Muscle of back (tissue), 13 donors: Measurements from ENCODE around the gene THOC3. TPM values are rescaled to one million over a fixed set of nuclear protein-coding genes. Genes with fewer than 3 reads are reported as not detected.
"Not testable (repeated sequence)": the region's sequence is repeated elsewhere in the genome, so short reads cannot be mapped to it uniquely, and the experiment has no call there.

ENCODE experiments used
- DNase-seq, 3 donors: peaks; one replicate each; pipeline versions ENCODE4 v3.0.0 to v3.0.0-alpha.2; 2013
- long read RNA-seq, 9 donors: transcript quantifications; one replicate each; lab custom pipeline, GENCODE V29; 2026
- polyA plus RNA-seq, 10 donors: library from polyadenylated mRNA; unstranded; fragments of 120-200 nt; gene quantifications; one replicate each; pipeline ENCODE4 v1.2.1, GENCODE V29; 2013; ENCODE audit not compliant: insufficient read length in 10 of 10

The THOC3 gene, protein sequence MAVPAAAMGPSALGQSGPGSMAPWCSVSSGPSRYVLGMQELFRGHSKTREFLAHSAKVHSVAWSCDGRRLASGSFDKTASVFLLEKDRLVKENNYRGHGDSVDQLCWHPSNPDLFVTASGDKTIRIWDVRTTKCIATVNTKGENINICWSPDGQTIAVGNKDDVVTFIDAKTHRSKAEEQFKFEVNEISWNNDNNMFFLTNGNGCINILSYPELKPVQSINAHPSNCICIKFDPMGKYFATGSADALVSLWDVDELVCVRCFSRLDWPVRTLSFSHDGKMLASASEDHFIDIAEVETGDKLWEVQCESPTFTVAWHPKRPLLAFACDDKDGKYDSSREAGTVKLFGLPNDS
- polyA plus RNA-seq, result 10 to 100 TPM; 10.4 to 33.6 (median 21.0) TPM
- long read RNA-seq, donor 1, transcript THOC3-201 (6 exons, 1,589 nt), result major isoform, 14 of 14 reads
- long read RNA-seq, donor 1, partial matches to known transcripts, result 0 of 14 reads
- long read RNA-seq, donor 1, other reads (novel, unspliced or antisense), result 0 of 14 reads
- long read RNA-seq, donor 2, transcript THOC3-201 (6 exons, 1,589 nt), result major isoform, 10 of 10 reads
- long read RNA-seq, donor 2, partial matches to known transcripts, result 0 of 10 reads
- long read RNA-seq, donor 2, other reads (novel, unspliced or antisense), result 0 of 10 reads
- long read RNA-seq, donor 3, result 0 reads
- long read RNA-seq, donor 4, transcript THOC3-201 (6 exons, 1,589 nt), result major isoform, 9 of 9 reads
- long read RNA-seq, donor 4, partial matches to known transcripts, result 0 of 9 reads
- long read RNA-seq, donor 4, other reads (novel, unspliced or antisense), result 0 of 9 reads
- long read RNA-seq, donor 5, transcript THOC3-201 (6 exons, 1,589 nt), result major isoform, 9 of 10 reads
- long read RNA-seq, donor 5, partial matches to known transcripts, result 0 of 10 reads
- long read RNA-seq, donor 5, other reads (novel, unspliced or antisense), result 0 of 10 reads
- long read RNA-seq, donor 6, transcript THOC3-201 (6 exons, 1,589 nt), result major isoform, 12 of 12 reads
- long read RNA-seq, donor 6, partial matches to known transcripts, result 0 of 12 reads
- long read RNA-seq, donor 6, other reads (novel, unspliced or antisense), result 0 of 12 reads
- long read RNA-seq, donor 7, transcript THOC3-201 (6 exons, 1,589 nt), result major isoform, 11 of 12 reads
- long read RNA-seq, donor 7, partial matches to known transcripts, result 0 of 12 reads
- long read RNA-seq, donor 7, other reads (novel, unspliced or antisense), result 0 of 12 reads
- long read RNA-seq, donor 8, transcript THOC3-201 (6 exons, 1,589 nt), result major isoform, 9 of 10 reads
- long read RNA-seq, donor 8, partial matches to known transcripts, result 0 of 10 reads
- long read RNA-seq, donor 8, other reads (novel, unspliced or antisense), result 0 of 10 reads
- long read RNA-seq, donor 9, partial matches to known transcripts, result 0 of 2 reads
- long read RNA-seq, donor 9, other reads (novel, unspliced or antisense), result 0 of 2 reads

- DNase-seq, result peak; percentile 73 to 94 (median 93)
Observed at GRCh38 chr5:175967471-175968372, at the start of gene THOC3. THOC3 (minus strand) TSS chr5:175968315; CDS start chr5:175968208, 107 bp downstream.

GRCh38 chr5:176017324-176017723 lies 49.2 kb upstream of the THOC3 start:
- DNase-seq, result not testable (repeated sequence)

DNA sequence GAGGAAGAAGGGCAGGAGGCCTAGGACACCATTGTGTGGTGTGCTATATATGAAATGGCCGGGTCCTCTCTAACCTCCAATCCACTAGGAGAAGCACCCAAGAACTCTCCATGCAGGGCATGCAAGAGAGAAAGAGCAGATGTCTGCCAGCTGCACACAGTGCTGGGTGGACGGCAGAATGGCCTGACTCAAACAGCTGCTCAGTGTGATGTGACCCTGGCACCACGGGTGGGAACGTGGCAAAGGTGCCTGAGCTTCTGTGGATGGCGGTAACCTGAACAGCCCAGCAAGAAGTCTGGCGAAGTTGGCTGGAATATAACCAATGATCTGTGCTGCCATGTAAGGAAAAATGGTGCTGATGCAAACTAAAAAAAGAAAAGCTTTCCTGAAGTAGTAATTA lies 46.2 kb upstream of the THOC3 start:
- not testable (repeated sequence) for DNase-seq

GRCh38 chr5:176011088-176011487 lies 43.0 kb upstream of the THOC3 start:
- not testable (repeated sequence) for DNase-seq

DNA sequence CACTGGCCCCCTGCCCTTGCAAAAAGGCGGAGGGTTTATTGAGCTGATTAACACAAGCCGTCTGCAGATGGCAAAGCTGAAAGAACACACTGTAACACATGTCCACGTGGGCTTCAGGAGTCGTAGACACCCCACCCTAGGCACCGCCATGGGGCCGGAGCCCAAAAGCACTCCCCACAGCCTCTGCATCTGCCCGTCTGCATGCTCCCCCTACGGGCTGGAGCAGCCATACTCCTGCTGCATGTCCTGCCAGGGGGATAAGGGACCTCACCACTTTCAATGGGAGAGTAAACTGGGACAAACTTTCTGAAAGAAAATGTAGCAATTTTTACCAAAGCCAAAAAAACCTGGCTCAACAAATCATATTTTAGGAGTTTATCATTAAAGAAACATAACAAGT lies 42.1 kb upstream of the THOC3 start:
- DNase-seq, result not testable (repeated sequence)

- not testable (repeated sequence) for DNase-seq
Observed at GRCh38 chr5:176007220-176007619, 39.1 kb upstream of the THOC3 start.

DNA sequence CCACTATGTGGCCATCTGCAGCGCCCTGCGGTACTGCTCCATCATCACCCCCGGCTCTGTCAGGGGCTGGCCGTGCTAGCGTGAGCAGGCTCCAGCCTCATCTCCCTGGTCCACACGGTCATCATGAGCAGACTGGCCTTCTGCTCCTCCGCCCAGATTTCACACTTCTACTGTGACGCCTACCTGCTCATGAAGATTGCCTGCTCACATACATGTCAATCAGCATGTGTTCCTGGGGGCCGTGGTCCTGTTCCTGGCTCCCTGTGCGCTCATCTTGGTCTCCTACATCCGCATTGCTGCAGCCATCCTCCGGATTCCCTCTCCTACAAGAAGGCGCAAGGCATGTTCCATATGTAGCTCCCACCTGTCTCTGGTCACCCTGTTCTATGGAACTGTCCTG lies 38.7 kb upstream of the THOC3 start:
- not testable (repeated sequence) for DNase-seq

DNA sequence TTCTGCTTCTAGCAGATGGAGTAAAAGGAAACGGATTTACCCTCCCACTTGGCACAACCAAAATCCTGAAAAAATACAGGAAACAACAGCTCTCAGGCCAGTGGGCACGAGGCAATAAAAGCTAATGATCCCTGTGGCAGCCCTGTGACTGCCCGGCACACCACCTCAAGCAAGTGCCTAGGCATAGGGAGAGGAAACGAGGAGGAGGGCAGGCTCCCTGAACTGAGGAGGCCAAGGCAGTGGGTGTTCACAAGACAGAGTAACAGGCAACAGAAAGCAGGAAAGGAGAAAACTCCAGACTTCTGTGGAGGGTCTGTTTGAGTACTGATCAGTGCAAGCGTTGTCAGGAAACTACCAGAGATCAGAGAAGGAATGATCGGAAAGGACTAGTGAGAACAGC lies 29.9 kb upstream of the THOC3 start:
- DNase-seq, result not testable (repeated sequence)

DNA sequence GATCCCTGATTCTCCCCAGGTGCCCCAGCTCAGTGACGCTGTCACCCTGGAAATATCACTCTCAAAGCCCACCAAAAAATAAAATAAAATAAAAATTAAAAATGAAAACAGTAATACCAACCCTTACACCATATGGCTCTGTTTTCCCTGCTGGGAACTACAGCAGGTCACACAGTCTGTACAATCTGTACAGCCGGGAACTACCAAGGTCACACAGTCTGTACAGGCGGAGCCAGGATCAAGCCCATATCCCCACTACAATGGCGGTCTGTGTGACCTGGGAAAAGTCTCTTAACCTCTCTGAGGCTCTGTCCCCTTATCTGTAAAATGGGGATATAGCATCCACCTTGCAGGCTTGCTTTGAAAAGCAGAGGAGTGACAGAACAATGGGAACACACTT lies 29.4 kb upstream of the THOC3 start:
- DNase-seq, result not testable (repeated sequence)

GRCh38 chr5:175996791-175997190 lies 28.7 kb upstream of the THOC3 start:
- DNase-seq, result not testable (repeated sequence)

GRCh38 chr5:175995506-175995905 lies 27.4 kb upstream of the THOC3 start:
- not testable (repeated sequence) for DNase-seq

GRCh38 chr5:175979371-175979995 lies 11.4 kb upstream of the THOC3 start:
- not testable (repeated sequence) for DNase-seq

DNA sequence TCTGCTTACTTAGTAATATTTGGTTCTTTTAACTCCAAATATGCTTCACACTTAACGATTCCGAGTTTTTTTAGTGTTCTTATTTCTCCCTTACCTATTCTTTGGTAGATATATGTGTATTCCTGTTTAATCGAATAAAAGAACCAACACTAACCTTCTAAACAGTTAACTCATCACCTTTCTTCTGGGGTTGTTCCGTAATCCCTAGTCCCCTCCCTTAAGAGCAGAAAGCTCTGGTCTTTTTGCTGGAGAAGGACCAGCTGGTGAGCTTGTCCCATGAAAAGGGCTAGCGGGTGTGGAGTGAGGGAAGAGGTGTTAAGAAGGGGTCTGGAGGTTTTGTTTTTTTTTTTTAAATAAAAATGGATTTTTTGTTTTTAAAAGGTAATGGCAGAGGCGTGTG lies 266 bp upstream of the THOC3 start:
- not testable (repeated sequence) for DNase-seq

DNA sequence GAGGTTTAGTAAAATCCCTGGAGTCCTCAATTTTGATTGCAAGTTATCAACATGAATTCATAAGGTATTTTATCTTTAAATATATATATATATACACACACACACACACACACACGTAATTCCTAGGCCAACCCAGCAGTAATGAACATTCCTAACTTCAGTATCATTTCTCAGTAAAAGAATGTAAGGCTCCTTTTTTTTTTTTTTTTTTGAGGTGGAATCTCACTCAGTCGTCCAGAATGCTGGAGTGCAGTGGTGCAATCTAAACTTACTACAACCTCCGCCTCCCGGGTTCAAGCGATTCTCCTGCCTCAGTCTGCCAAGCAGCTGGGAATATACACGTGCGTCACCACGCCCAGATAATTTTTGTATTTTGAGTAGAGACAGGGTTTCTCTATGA lies 5.8 kb downstream of the THOC3 start:
- DNase-seq, result not testable (repeated sequence)

DNA sequence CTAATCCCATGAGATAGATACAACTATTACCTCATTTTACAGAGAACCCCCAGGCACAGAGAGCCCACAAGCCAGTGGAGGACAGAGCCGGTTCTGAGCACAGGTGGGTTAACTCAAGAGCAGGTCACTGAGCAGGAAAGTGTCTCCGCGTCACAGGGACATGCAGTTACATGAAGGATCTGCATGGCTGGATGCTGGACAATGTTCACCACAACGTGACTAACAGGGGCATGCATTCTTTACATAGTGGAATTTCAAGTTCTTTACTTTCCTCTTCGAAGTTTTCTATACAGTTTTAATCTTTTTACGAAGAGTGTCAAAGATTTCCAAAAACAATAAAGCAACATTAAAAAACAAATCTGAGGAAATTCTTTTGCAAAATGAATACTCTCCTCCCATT lies 7.9 kb downstream of the THOC3 start:
- not testable (repeated sequence) for DNase-seq

- DNase-seq, result not testable (repeated sequence)
Observed at GRCh38 chr5:175958515-175958914, 9.6 kb downstream of the THOC3 start.

- not testable (repeated sequence) for DNase-seq
Observed at GRCh38 chr5:175954107-175954506, 14.0 kb downstream of the THOC3 start.

- DNase-seq, result not testable (repeated sequence)
Observed at GRCh38 chr5:175952810-175953209, 15.3 kb downstream of the THOC3 start.

- not testable (repeated sequence) for DNase-seq
Observed at GRCh38 chr5:175951339-175951969, 16.7 kb downstream of the THOC3 start.
